Heart right ventricle (tissue), 16 donors: Measurements from ENCODE around the gene MAP7. TPM values are rescaled to one million over a fixed set of nuclear protein-coding genes. Genes with fewer than 3 reads are reported as not detected.

Experiments used
- ATAC-seq, 8 donors: fragments of 200-7000 bp; cut with Tn5 transposase; one replicate each; pipeline ENCODE4 v1.9.1; 2020; ENCODE audit warnings: mild to moderate bottlenecking in 8 of 8, moderate library complexity in 8 of 8, moderate number of reproducible peaks in 1 of 8
- DNase-seq, 2 donors: peaks; one replicate each; pipeline ENCODE4 v3.0.0-alpha.2; 2020
- H3K27ac ChIP-seq, 10 donors: fragments of 200-600 bp; sonication (generic) in 2 of 10; one replicate each; pipeline versions ENCODE4 v1.5.0 to v1.8.0; 2020 to 2022; ENCODE audit warnings: mild to moderate bottlenecking in 3 of 10
- H3K27me3 ChIP-seq, 7 donors: fragments of 200-600 bp; one replicate each; pipeline ENCODE4 v1.8.0; 2021 to 2022; ENCODE audit warnings: mild to moderate bottlenecking in 2 of 7
- H3K36me3 ChIP-seq, 9 donors: fragments of 200-600 bp; sonication (generic) in 1 of 9; one replicate each; pipeline versions ENCODE4 v1.5.0 to v1.8.0; 2020 to 2022; ENCODE audit warnings: mild to moderate bottlenecking in 2 of 9
- H3K4me1 ChIP-seq, 9 donors: fragments of 200-600 bp; sonication (generic) in 1 of 9; one replicate each; pipeline versions ENCODE4 v1.5.0 to v1.8.0; 2020 to 2022; ENCODE audit warnings: mild to moderate bottlenecking in 4 of 9
- H3K4me3 ChIP-seq, 10 donors: fragments of 200-600 bp; sonication (generic) in 2 of 10; one replicate each; pipeline versions ENCODE4 v1.5.0 to v1.8.0; 2020 to 2022; ENCODE audit warnings: mild to moderate bottlenecking in 7 of 10, moderate library complexity in 2 of 10
- H3K9me3 ChIP-seq, 11 donors: fragments of 200-600 bp in 10 of 11; sonication (generic) in 2 of 11; one replicate each; pipeline versions ENCODE4 v1.5.0 to v1.8.0; 2013 to 2022; ENCODE audit warnings: mild to moderate bottlenecking in 2 of 11, control low read depth in 1 of 11, moderate library complexity in 1 of 11
- CTCF ChIP-seq, 9 donors: fragments of 200-600 bp; sonication (generic) in 2 of 9; IDR thresholded peaks; one replicate each; pipeline versions ENCODE4 v1.5.0 to v1.8.0; 2021 to 2022; ENCODE audit warnings: antibody characterized with exemption in 9 of 9, mild to moderate bottlenecking in 5 of 9, moderate library complexity in 1 of 9
- WGBS, 2 donors: extraction: QIAGEN DNeasy Blood & Tissue Kit; methylation state at CpG; one replicate each; pipeline ENCODE4 v1.1.7; 2013; ENCODE audit warnings: inconsistent platforms in 1 of 2; 5-methylcytosine and 5-hydroxymethylcytosine counted together
- intact Hi-C, 10 donors: fragments of 100-400 bp; cut with DNase I; formaldehyde crosslinking; loops; one replicate each; pipeline versions ENCODE4 v1.11.1 to v1.14.2; 2022
- polyA plus RNA-seq, 2 donors: library from polyadenylated mRNA; stranded (reverse); fragments of 200-250 nt; gene quantifications; one replicate each; pipeline ENCODE4 v1.2.3, GENCODE V29; 2013
- total RNA-seq, 10 donors: library from RNA; stranded (reverse); fragmentation: NEBNext Ultra II Directional in 3 of 10; extraction: Animal tissue kit (Norgen Biotek cat#: 25700) in 3 of 10; gene quantifications; one replicate each; pipeline versions ENCODE4 v1.2.1 to v1.2.4, GENCODE V29; 2021 to 2023
- donor health status: Arrhythmogenic right ventricular cardiomyopathy.
- donor health status: ischemic (EF 13 %, LVEDD 7.1; RV severe dilation, severe dysfunction).
- donor health status: healthy with polysubstance abuse.
- donor health status: DM: no; HTN: yes; CAD: no.
- donor health status: DM: no; HTN: no; CAD: no.
- donor health status: ischemic (EF 25% LVEDD 6.9; RV normal size, moderate dysfunction).
- donor health status: ischemic (EF 25% LVEDD 5.7; RV mildly dilated, moderate dysfunction).
- donor health status: healthy.
- donor health status: DM: yes; HTN: yes; CAD: no.
- donor health status: Ischemic cardiomyopathy.
- donor health status: ischemic (EF 35%, LVEDD 5.7; RV mildly dilated, moderate dysfunction).
- donor health status: nonischemic (EF 11% LVEDD 7.7; RV severe dilation, severe dysfunction).
- donor health status: DM: yes; HTN: yes; CAD: no.
- donor health status: PGD.
- donor health status: ischemic (EF 29% LVEDD 5.4; RV normal size, mild dysfunction).
- donor health status: nonischemic (EF 23%, LVEDD 6.1; RV moderate dilation, normal function).

Gene MAP7
- total and polyA plus RNA-seq, 12 donors: 0.48 to 4.1 (median 2.3) TPM

- no peak for ATAC-seq
- H3K4me1 ChIP-seq: no peaks in the 10 kb centered on the region
- peaks cover 0 to 2% (median 0%) of the 10 kb centered on the region in 9 donors for H3K36me3 ChIP-seq
- no peaks in the 10 kb centered on the region for H3K27me3 ChIP-seq
- WGBS, 2 donors: 92 to 93% methylated on average over 5 of the region's 5 CpGs
- no peak for TF ChIP-seq CTCF (IDR thresholded peaks at IDR 0.05)
- intact Hi-C loops: no loop called here
- H3K4me3 ChIP-seq: no peak overlapping the region
- no peaks in the 10 kb centered on the region for H3K9me3 ChIP-seq
- no peak for DNase-seq
- H3K27ac ChIP-seq: no peak overlapping the region
Measured at GRCh38 chr6:136424901-136425300, 125.3 kb downstream of the MAP7 start.

- intact Hi-C loops: no loop called here
- Histone ChIP-seq H3K9me3 (no peaks in the 10 kb centered on the region), H3K27ac (no peak overlapping the region), H3K27me3 (no peaks in the 10 kb centered on the region), H3K4me3 (no peak overlapping the region), H3K36me3 (peaks cover 0 to 2% (median 0%) of the 10 kb centered on the region in 9 donors), H3K4me1 (no peaks in the 10 kb centered on the region)
- 68 to 74% methylated on average over 3 of the region's 3 CpGs for WGBS, 2 donors
- ATAC-seq (no peak), DNase-seq (no peak)
- no peak for TF ChIP-seq CTCF (IDR thresholded peaks at IDR 0.05)
Measured at GRCh38 chr6:136424450-136424849, 125.8 kb downstream of the MAP7 start.

GRCh38 chr6:136421537-136422158, 128.6 kb downstream of the MAP7 start:
- no peak for DNase-seq
- Histone ChIP-seq H3K36me3 (peaks cover 0 to 2% (median 0%) of the 10 kb centered on the region in 9 donors), H3K4me1 (no peaks in the 10 kb centered on the region), H3K9me3 (no peaks in the 10 kb centered on the region), H3K4me3 (no peak overlapping the region), H3K27me3 (no peaks in the 10 kb centered on the region), H3K27ac (no peak overlapping the region)
- TF ChIP-seq CTCF (IDR thresholded peaks at IDR 0.05): no peak
- intact Hi-C loops: no loop called here
- no peak for ATAC-seq
- WGBS, 2 donors: 79 to 80% methylated on average over 6 of the region's 6 CpGs

- Histone ChIP-seq H3K36me3 (peaks cover 0 to 2% (median 0%) of the 10 kb centered on the region in 9 donors), H3K27me3 (no peaks in the 10 kb centered on the region), H3K4me1 (no peaks in the 10 kb centered on the region), H3K27ac (no peak overlapping the region), H3K9me3 (no peaks in the 10 kb centered on the region), H3K4me3 (no peak overlapping the region)
- no peak for ATAC-seq
- 57 to 70% methylated on average over 3 of the region's 3 CpGs for WGBS, 2 donors
- intact Hi-C loops: no loop called here
- TF ChIP-seq CTCF (IDR thresholded peaks at IDR 0.05): no peak
- no peak for DNase-seq
Measured at GRCh38 chr6:136420853-136421252, 129.4 kb downstream of the MAP7 start.
